Mucosa of rectum (tissue), 2 donors: ENCODE results near the gene ZNF626.
A peak's percentile ranks its signal among the peaks of the same experiment; 100 is the strongest.
"Not testable (repeated sequence)": the region's sequence is repeated elsewhere in the genome, so short reads cannot be mapped to it uniquely, and the experiment has no call there.

Experiments used
- H3K27ac ChIP-seq, 2 donors: one replicate each; pipeline ENCODE4 v1.7.0; 2013; ENCODE audit warnings: inconsistent platforms in 2 of 2, low read depth in 2 of 2, low read length in 2 of 2
- H3K27me3 ChIP-seq, 2 donors: one replicate each; pipeline ENCODE4 v1.7.0; 2013; ENCODE audit warnings: low read length in 2 of 2; ENCODE audit not compliant: control insufficient read depth in 2 of 2, insufficient read depth in 2 of 2
- H3K36me3 ChIP-seq, 2 donors: one replicate each; pipeline ENCODE4 v1.7.0; 2013; ENCODE audit warnings: low read length in 2 of 2; ENCODE audit not compliant: control insufficient read depth in 2 of 2, insufficient read depth in 2 of 2
- H3K4me1 ChIP-seq, 2 donors: one replicate each; pipeline ENCODE4 v1.7.0; 2013; ENCODE audit warnings: low read length in 2 of 2, mild to moderate bottlenecking in 1 of 2; ENCODE audit not compliant: control insufficient read depth in 2 of 2, insufficient read depth in 2 of 2
- H3K4me3 ChIP-seq, 2 donors: one replicate each; pipeline ENCODE4 v1.7.0; 2013; ENCODE audit warnings: low read length in 2 of 2
- H3K9ac ChIP-seq, 2 donors: one replicate each; pipeline ENCODE4 v1.7.0; 2013; ENCODE audit warnings: low read length in 2 of 2, low read depth in 1 of 2, mild to moderate bottlenecking in 1 of 2
- H3K9me3 ChIP-seq, 2 donors: one replicate each; pipeline ENCODE4 v1.7.0; 2013; ENCODE audit warnings: low read length in 2 of 2; ENCODE audit not compliant: control insufficient read depth in 2 of 2
- donor health status: healthy.
- donor health status: Normal muscosa, but diverticular disease.

ZNF626 gene

DNA sequence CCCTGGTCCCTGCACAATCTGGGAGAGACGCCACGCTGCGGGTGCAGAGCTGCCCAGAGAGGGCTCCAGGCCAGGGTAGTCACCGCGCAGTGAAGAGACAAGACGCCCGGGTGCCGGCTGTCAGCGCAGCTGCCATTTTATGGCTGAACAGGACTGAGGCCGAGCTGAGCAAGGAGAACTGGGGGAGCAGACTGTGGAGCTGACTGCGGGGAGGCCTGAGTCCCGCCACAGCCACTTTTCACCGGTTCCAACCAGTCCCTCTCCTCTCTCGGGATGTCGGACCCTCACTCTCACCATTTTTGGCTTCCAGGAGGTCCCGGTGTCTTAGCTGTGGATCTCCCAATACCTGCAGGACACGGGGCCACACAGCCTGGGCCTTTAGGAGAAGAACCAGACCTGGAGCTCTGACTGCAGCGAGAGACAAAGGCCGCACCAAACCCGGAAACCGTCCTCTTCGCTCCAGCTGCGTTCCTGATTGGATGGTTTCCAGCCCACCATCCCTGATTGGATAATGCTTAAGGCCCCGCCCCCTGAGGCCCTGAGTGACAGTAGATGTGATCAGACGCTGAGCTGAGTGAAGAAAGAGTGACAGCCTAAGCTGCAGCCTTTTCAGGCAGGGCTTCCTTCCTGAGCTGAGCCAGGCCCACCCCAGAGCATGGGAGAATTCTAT, at the start of gene ZNF626:
Gene ZNF626, minus strand, starts transcription at position 422 of the 670 bp plus-strand sequence. Its CDS starts 125 bp downstream, at position 297.
- Histone ChIP-seq H3K4me3 (peak within 1 kb of the TSS; percentile 81 to 89), H3K27ac (peak within 1 kb of the TSS; percentile 70 to 74), H3K9ac (peak within 1 kb of the TSS; percentile 71 to 83), H3K4me1 (peaks cover 0 to 2% of the 10 kb centered on the region in 2 donors), H3K9me3 (peaks cover 0 to 3% of the 10 kb centered on the region in 2 donors), H3K36me3 (peaks cover 0 to 3% of the 10 kb centered on the region in 2 donors), H3K27me3 (no peaks in the 10 kb centered on the region)

DNA sequence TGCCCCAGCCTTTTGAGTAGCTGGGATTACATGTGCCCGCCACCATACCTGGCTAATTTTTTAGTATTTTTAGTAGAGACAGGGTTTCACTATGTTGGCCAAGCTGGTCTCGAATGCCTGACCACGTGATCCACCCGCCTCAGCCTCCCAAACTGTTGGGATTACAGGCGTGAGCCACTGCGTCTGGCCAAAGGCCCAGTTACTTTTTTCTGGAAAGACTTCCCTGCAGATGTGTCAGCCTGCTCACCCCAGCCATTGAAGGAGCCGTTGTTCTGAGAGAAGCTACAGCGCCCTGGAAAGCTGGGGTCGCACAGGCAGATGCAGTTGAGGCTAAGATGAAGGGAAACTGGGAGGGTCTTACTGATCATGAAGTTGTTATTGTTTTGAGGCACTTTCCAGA, 7.9 kb upstream of the ZNF626 start:
- Histone ChIP-seq H3K27ac (no peak overlapping the region), H3K4me1 (no peaks in the 10 kb centered on the region), H3K36me3 (no peaks in the 10 kb centered on the region), H3K9me3 (peaks cover 0 to 3% of the 10 kb centered on the region in 2 donors), H3K9ac (no peak overlapping the region), H3K27me3 (no peaks in the 10 kb centered on the region), H3K4me3 (no peak overlapping the region)

- no peak overlapping the region for H3K27ac ChIP-seq
- H3K36me3 ChIP-seq = no peaks in the 10 kb centered on the region
- no peak overlapping the region for H3K4me3 ChIP-seq
- no peaks in the 10 kb centered on the region for H3K4me1 ChIP-seq
- no peaks in the 10 kb centered on the region for H3K27me3 ChIP-seq
- peaks cover 0 to 3% of the 10 kb centered on the region in 2 donors for H3K9me3 ChIP-seq
- H3K9ac ChIP-seq = no peak overlapping the region
Observed at GRCh38 chr19:20667281-20667680, 5.9 kb upstream of the ZNF626 start.

- peaks cover 0 to 3% of the 10 kb centered on the region in 2 donors for H3K9me3 ChIP-seq
- peak overlapping the region; percentile 5 to 38 for H3K27ac ChIP-seq
- no peaks in the 10 kb centered on the region for H3K27me3 ChIP-seq
- H3K4me3 ChIP-seq = no peak overlapping the region
- no peaks in the 10 kb centered on the region for H3K36me3 ChIP-seq
- H3K4me1 ChIP-seq = no peaks in the 10 kb centered on the region
- no peak overlapping the region for H3K9ac ChIP-seq
Observed at GRCh38 chr19:20664901-20665781, 3.8 kb upstream of the ZNF626 start.

- H3K9me3 ChIP-seq, H3K27ac ChIP-seq, H3K4me3 ChIP-seq, H3K9ac ChIP-seq, H3K27me3 ChIP-seq, H3K4me1 ChIP-seq, H3K36me3 ChIP-seq: not testable (repeated sequence)
Observed at GRCh38 chr19:20664475-20664874, 3.1 kb upstream of the ZNF626 start.

- H3K4me1 ChIP-seq = peaks cover 0 to 2% of the 10 kb centered on the region in 2 donors
- H3K27me3 ChIP-seq = no peaks in the 10 kb centered on the region
- H3K36me3 ChIP-seq = peaks cover 0 to 3% of the 10 kb centered on the region in 2 donors
- H3K27ac ChIP-seq = no peak overlapping the region
- no peak overlapping the region for H3K4me3 ChIP-seq
- H3K9ac ChIP-seq = no peak overlapping the region
- H3K9me3 ChIP-seq = peaks cover 0 to 3% of the 10 kb centered on the region in 2 donors
Observed at GRCh38 chr19:20662421-20663105, 1.2 kb upstream of the ZNF626 start.

DNA sequence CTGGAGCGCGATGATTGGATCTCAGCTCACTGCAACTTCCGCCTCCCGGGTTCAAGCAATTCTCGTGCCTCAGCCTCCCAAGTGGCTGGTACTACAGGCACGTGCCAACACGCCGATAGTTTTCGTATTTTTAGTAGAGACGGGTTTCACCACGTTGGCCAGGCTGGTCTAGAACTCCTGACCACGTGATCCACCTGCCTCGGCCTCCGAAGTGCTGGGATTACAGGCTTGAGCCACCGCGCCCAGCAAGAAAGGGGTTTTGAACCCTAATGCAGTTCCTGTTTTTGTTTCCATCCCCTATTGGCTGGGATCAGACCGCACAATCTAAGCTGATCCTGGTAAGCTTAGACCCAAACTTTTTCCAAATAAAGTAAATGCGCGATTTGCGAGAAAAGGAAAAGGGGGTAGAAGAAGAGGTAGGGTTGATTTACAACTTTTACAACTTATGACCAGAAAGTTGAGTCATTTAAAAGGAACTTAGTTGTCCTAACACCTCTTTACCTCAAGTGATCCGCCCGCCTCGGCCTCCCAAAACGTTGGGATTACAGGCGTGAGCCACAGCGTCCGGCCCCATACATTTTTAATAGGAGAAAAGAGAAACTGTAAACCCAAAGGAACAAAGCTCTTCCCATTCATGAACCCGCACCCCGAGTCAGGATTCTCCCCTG, 764 bp downstream of the ZNF626 start:
- H3K27me3 ChIP-seq = no peaks in the 10 kb centered on the region
- H3K36me3 ChIP-seq = peaks cover 0 to 3% of the 10 kb centered on the region in 2 donors
- H3K4me1 ChIP-seq = peaks cover 0 to 2% of the 10 kb centered on the region in 2 donors
- H3K4me3 ChIP-seq = peak overlapping the region; percentile 81 to 89
- peaks cover 0 to 3% of the 10 kb centered on the region in 2 donors for H3K9me3 ChIP-seq
- H3K9ac ChIP-seq = peak overlapping the region; percentile 24 to 71
- peak overlapping the region; percentile 70 to 74 for H3K27ac ChIP-seq

DNA sequence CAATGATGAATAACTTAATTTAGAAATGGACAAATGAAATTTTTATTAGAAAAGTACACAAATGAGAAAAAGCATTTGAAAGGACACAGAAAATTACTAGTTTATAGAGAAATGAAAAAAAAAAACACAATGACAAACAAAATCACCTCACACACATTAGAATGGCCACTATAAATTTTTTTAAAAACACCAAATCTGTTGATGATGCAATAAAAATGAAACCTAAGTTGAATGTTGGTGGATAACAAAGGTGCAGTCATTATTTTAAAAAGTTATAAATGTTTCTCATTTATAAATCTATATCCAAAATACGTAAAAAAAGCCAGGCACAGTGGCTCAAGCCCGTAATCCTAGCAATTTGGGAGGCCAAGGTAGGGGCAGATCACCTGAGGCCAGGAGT, 20.8 kb downstream of the ZNF626 start:
- H3K36me3 ChIP-seq = peaks cover 4 to 5% of the 10 kb centered on the region in 2 donors
- no peak overlapping the region for H3K9ac ChIP-seq
- no peak overlapping the region for H3K4me3 ChIP-seq
- H3K27ac ChIP-seq = no peak overlapping the region
- no peaks in the 10 kb centered on the region for H3K27me3 ChIP-seq
- H3K9me3 ChIP-seq = peaks cover 4 to 20% of the 10 kb centered on the region in 2 donors
- no peaks in the 10 kb centered on the region for H3K4me1 ChIP-seq

GRCh38 chr19:20640023-20640422, 21.3 kb downstream of the ZNF626 start:
- H3K27ac ChIP-seq = no peak overlapping the region
- H3K27me3 ChIP-seq = no peaks in the 10 kb centered on the region
- no peak overlapping the region for H3K4me3 ChIP-seq
- H3K9ac ChIP-seq = no peak overlapping the region
- peaks cover 2 to 4% of the 10 kb centered on the region in 2 donors for H3K36me3 ChIP-seq
- no peaks in the 10 kb centered on the region for H3K4me1 ChIP-seq
- H3K9me3 ChIP-seq = peaks cover 4 to 22% of the 10 kb centered on the region in 2 donors
